IMR-90 (cell line): ENCODE measurements around the gene PCP2. TPM values are rescaled to one million over a fixed set of nuclear protein-coding genes. Genes with fewer than 3 reads are reported as not detected.

ENCODE experiments used
- ATAC-seq: fragments of 200-7000 bp; cut with Tn5 transposase; 2 replicates; pipeline ENCODE4 v1.9.1; 2020; ENCODE audit warnings: low read depth, mild to moderate bottlenecking, moderate library complexity
- BruUV-seq: library from RNA; stranded (reverse); fragments of 400-500 nt; replicated peaks from 2 replicates; lab custom pipeline; 2021; lab: Mats Ljungman, UMichigan
- CTCF ChIA-PET: fragments of 300-600 bp; formaldehyde crosslinking; extraction: SDS; loops from one replicate; lab custom pipeline; 2021; ENCODE audit warnings: antibody characterized with exemption; lab: Yijun Ruan, JAX
- POLR2A ChIA-PET: fragments of 300-600 bp; sonication (Branson Sonifier 250); formaldehyde crosslinking; loops from one replicate; lab custom pipeline; 2022; ENCODE audit warnings: antibody characterized with exemption; ENCODE audit not compliant: unreplicated experiment; lab: Charles Lee
- DNase-seq: peaks from one replicate; pipeline ENCODE4 v3.0.0; 2013
- H2AFZ ChIP-seq: replicated peaks from 2 replicates; pipeline ENCODE3; 2013; ENCODE audit warnings: low read length, mild to moderate bottlenecking; ENCODE audit not compliant: poor library complexity
- H2AK5ac ChIP-seq: 2 replicates; pipeline ENCODE4 v1.6.1; 2013; ENCODE audit warnings: low read depth, low read length, inconsistent platforms
- H2AK9ac ChIP-seq: replicated peaks from 2 replicates; pipeline ENCODE3; 2013; ENCODE audit warnings: mild to moderate bottlenecking, low read depth, low read length, moderate library complexity; ENCODE audit not compliant: poor library complexity
- H2BK120ac ChIP-seq: 2 replicates; pipeline ENCODE4 v1.6.1; 2013; ENCODE audit warnings: low read depth, low read length, inconsistent platforms
- H2BK15ac ChIP-seq: 3 replicates; pipeline ENCODE4 v1.6.1; 2013; ENCODE audit warnings: low read depth, low read length, inconsistent platforms
- H2BK20ac ChIP-seq: 2 replicates; pipeline ENCODE4 v1.6.1; 2013; ENCODE audit warnings: low read depth, mild to moderate bottlenecking, inconsistent platforms, low read length, moderate library complexity
- H2BK5ac ChIP-seq: 2 replicates; pipeline ENCODE4 v1.6.1; 2013; ENCODE audit warnings: mild to moderate bottlenecking, low read depth, low read length, inconsistent platforms; ENCODE audit not compliant: poor library complexity, severe bottlenecking
- H3K14ac ChIP-seq: replicated peaks from 2 replicates; pipeline ENCODE4 v1.6.1; 2013; ENCODE audit warnings: low read depth, low read length, inconsistent platforms
- H3K18ac ChIP-seq: 2 replicates; pipeline ENCODE4 v1.6.1; 2013; ENCODE audit warnings: low read depth, low read length, control low read depth
- H3K23ac ChIP-seq: 2 replicates; pipeline ENCODE4 v1.6.1; 2013; ENCODE audit warnings: low read depth, low read length, inconsistent platforms
- H3K27ac ChIP-seq: 2 replicates; pipeline ENCODE4 v1.5.1; 2013; ENCODE audit warnings: mild to moderate bottlenecking, control low read depth, low read length; ENCODE audit not compliant: insufficient read depth
- H3K27me3 ChIP-seq: 2 replicates; pipeline ENCODE4 v1.6.1; 2013; ENCODE audit warnings: low read length; ENCODE audit not compliant: control insufficient read depth, insufficient read depth
- H3K36me3 ChIP-seq: 2 replicates; pipeline ENCODE4 v1.6.1; 2013; ENCODE audit warnings: low read length, mixed read lengths; ENCODE audit not compliant: control insufficient read depth, insufficient read depth
- H3K4ac ChIP-seq: 2 replicates; pipeline ENCODE4 v1.6.1; 2013; ENCODE audit warnings: low read depth, low read length, inconsistent platforms
- H3K4me1 ChIP-seq: 2 replicates; pipeline ENCODE4 v1.6.1; 2013; ENCODE audit warnings: low read length, mixed read lengths; ENCODE audit not compliant: control insufficient read depth, insufficient read depth
- H3K4me2 ChIP-seq: 2 replicates; pipeline ENCODE4 v1.6.1; 2013; ENCODE audit warnings: low read depth, mild to moderate bottlenecking, control low read depth, low read length, moderate library complexity
- H3K4me3 ChIP-seq: 2 replicates; pipeline ENCODE4 v1.5.1; 2013; ENCODE audit warnings: low read depth, mild to moderate bottlenecking, control low read depth, low read length, moderate library complexity; ENCODE audit not compliant: insufficient read depth
- H3K56ac ChIP-seq: 2 replicates; pipeline ENCODE4 v1.6.1; 2013; ENCODE audit warnings: low read length, inconsistent platforms; ENCODE audit not compliant: insufficient read depth; ENCODE audit errors: extremely low read depth
- H3K79me1 ChIP-seq, 2 experiments: 2 replicates each; pipeline ENCODE4 v1.6.1; 2013; ENCODE audit warnings: low read length in 2 of 2, inconsistent platforms in 1 of 2, low read depth in 1 of 2
- H3K9ac ChIP-seq: 2 replicates; pipeline ENCODE4 v1.6.1; 2013; ENCODE audit warnings: low read depth, low read length, control low read depth
- H3K9me1 ChIP-seq: 2 replicates; pipeline ENCODE4 v1.6.1; 2013; ENCODE audit warnings: low read length, inconsistent platforms; ENCODE audit not compliant: insufficient read depth
- H3K9me3 ChIP-seq: 2 replicates; pipeline ENCODE4 v1.6.1; 2013; ENCODE audit warnings: low read length; ENCODE audit not compliant: control insufficient read depth, insufficient read depth
- H4K20me1 ChIP-seq: 2 replicates; pipeline ENCODE4 v1.6.1; 2013; ENCODE audit warnings: low read length, inconsistent platforms; ENCODE audit not compliant: insufficient read depth
- H4K5ac ChIP-seq: 2 replicates; pipeline ENCODE4 v1.6.1; 2013; ENCODE audit warnings: mild to moderate bottlenecking, low read depth, low read length, control low read depth
- H4K8ac ChIP-seq, 2 experiments: 2 replicates each; pipeline ENCODE4 v1.6.1; 2013; ENCODE audit warnings: low read depth in 2 of 2, low read length in 2 of 2, control low read depth in 1 of 2, inconsistent platforms in 1 of 2
- H4K91ac ChIP-seq: 2 replicates; pipeline ENCODE4 v1.6.1; 2013; ENCODE audit warnings: low read depth, low read length, inconsistent platforms; ENCODE audit not compliant: insufficient read depth
- BHLHE40 ChIP-seq: fragments of 150-350 bp; IDR thresholded peaks from 2 replicates; pipeline ENCODE4 v1.6.1; 2016; ENCODE audit warnings: mild to moderate bottlenecking, low read depth, low read length
- CEBPB ChIP-seq: IDR thresholded peaks from 2 replicates; pipeline ENCODE4 v1.6.1; 2012; ENCODE audit warnings: low read depth, low read length, improper control_type of control experiment
- FOS ChIP-seq: fragments of 150-350 bp; IDR thresholded peaks from 2 replicates; pipeline ENCODE4 v1.6.1; 2016; ENCODE audit warnings: low read depth, low read length
- MAFK ChIP-seq: IDR thresholded peaks from 2 replicates; pipeline ENCODE4 v1.6.1; 2012; ENCODE audit warnings: low read depth, low read length, improper control_type of control experiment
- MAZ ChIP-seq: IDR thresholded peaks from 2 replicates; pipeline ENCODE4 v1.6.1; 2012; ENCODE audit warnings: low read depth, mild to moderate bottlenecking, low read length, improper control_type of control experiment, moderate library complexity, borderline replicate concordance
- NFE2L2 ChIP-seq: fragments of 150-350 bp; IDR thresholded peaks from 2 replicates; pipeline ENCODE4 v1.6.1; 2016; ENCODE audit warnings: low read depth, mild to moderate bottlenecking, low read length
- POLR2A ChIP-seq: IDR thresholded peaks from 2 replicates; pipeline ENCODE4 v1.6.1; 2012; ENCODE audit warnings: mild to moderate bottlenecking, low read depth, low read length
- RAD21 ChIP-seq: IDR thresholded peaks from 2 replicates; pipeline ENCODE4 v1.6.1; 2012; ENCODE audit warnings: low read length, improper control_type of control experiment
- RCOR1 ChIP-seq: IDR thresholded peaks from 2 replicates; pipeline ENCODE4 v1.6.1; 2012; ENCODE audit warnings: mild to moderate bottlenecking, low read length, improper control_type of control experiment; ENCODE audit not compliant: insufficient replicate concordance
- RFX5 ChIP-seq: IDR thresholded peaks from 2 replicates; pipeline ENCODE4 v1.8.0; 2012; ENCODE audit warnings: low read depth, mild to moderate bottlenecking, low read length, moderate library complexity
- WGBS, 2 experiments: methylation state at CpG; one replicate each; pipeline versions ENCODE4 v1.1.5 to v1.1.7; 2013; ENCODE audit warnings: missing lambda C conversion rate in 2 of 2; ENCODE audit not compliant: insufficient read length in 1 of 2; ENCODE audit errors: extremely low coverage in 2 of 2; 5-methylcytosine and 5-hydroxymethylcytosine counted together
- dilution Hi-C: fragments of 300-500 bp; cut with HindIII; formaldehyde crosslinking; loops from one replicate; pipeline ENCODE4 v1.14.3; 2018; ENCODE audit warnings: low sequenced_read_pairs; ENCODE audit not compliant: unreplicated experiment
- in situ Hi-C: fragments of 300-500 bp; cut with MboI; formaldehyde crosslinking; loops from 3 replicates; pipeline ENCODE4 v1.14.3; 2019; ENCODE audit warnings: low sequenced_read_pairs, inconsistent platforms, mixed read lengths
- intact Hi-C: fragments of 100-400 bp; cut with micrococcal nuclease; formaldehyde crosslinking; loops from 2 replicates; pipeline ENCODE4 v1.10.0; 2022
- polyA plus RNA-seq, 3 experiments: library from polyadenylated mRNA; depleted of rRNA; stranded (reverse); fragments of >200 nt; gene quantifications; 2 replicates each; pipeline ENCODE4 v1.2.3, GENCODE V29; 2012; ENCODE audit warnings: low replicate concordance in 1 of 3
- total RNA-seq: library from RNA; depleted of rRNA; stranded (reverse); fragments of >200 nt; gene quantifications from 2 replicates; pipeline ENCODE4 v1.2.3, GENCODE V29; 2012
- TF ChIP-seq, protein P1 (sequence below): fragments of 150-350 bp; IDR thresholded peaks from 2 replicates; pipeline ENCODE4 v1.6.1; 2016; ENCODE audit warnings: low read depth, mild to moderate bottlenecking, low read length, moderate library complexity, borderline replicate concordance
- TF ChIP-seq, protein P2 (sequence below): conservative IDR thresholded peaks from 2 replicates; pipeline ENCODE4 v1.5.1; 2012; ENCODE audit warnings: mild to moderate bottlenecking, low read depth, low read length, improper control_type of control experiment

The PCP2 gene
- total and polyA plus RNA-seq, 2 of the 4 experiments (the other 2 are of a cell fraction): not detected

DNA sequence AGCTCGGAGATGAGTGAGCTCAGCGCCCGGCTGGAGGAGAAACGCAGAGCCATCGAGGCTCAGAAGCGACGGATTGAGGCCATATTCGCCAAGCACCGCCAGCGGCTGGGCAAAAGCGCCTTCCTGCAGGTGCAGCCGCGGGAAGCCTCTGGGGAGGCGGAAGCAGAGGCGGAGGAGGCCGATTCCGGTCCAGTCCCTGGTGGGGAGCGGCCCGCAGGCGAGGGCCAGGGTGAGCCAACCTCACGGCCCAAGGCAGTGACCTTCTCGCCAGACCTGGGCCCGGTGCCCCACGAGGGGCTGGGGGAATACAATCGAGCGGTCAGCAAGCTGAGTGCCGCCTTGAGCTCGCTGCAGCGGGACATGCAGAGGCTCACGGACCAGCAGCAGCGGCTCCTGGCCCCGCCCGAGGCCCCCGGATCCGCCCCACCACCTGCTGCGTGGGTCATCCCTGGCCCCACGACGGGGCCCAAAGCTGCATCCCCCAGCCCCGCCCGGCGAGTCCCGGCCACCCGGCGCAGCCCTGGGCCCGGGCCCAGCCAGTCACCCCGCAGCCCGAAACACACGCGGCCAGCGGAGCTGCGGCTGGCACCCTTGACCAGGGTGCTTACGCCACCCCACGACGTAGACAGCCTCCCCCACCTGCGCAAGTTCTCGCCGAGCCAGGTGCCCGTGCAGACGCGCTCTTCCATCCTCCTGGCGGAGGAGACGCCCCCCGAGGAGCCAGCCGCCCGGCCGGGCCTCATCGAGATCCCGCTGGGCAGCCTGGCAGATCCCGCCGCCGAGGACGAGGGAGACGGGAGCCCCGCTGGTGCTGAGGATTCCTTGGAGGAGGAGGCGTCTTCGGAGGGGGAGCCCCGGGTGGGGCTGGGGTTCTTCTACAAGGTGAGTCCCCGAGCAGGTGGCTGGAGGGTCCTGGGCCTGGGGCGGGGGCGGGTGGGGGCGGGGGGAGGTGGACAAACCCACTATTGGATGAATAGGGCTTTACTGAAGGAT, 20.9 kb downstream of the PCP2 start (continued):
- TF ChIP-seq RCOR1 (no peak), RFX5 (no peak)

DNA sequence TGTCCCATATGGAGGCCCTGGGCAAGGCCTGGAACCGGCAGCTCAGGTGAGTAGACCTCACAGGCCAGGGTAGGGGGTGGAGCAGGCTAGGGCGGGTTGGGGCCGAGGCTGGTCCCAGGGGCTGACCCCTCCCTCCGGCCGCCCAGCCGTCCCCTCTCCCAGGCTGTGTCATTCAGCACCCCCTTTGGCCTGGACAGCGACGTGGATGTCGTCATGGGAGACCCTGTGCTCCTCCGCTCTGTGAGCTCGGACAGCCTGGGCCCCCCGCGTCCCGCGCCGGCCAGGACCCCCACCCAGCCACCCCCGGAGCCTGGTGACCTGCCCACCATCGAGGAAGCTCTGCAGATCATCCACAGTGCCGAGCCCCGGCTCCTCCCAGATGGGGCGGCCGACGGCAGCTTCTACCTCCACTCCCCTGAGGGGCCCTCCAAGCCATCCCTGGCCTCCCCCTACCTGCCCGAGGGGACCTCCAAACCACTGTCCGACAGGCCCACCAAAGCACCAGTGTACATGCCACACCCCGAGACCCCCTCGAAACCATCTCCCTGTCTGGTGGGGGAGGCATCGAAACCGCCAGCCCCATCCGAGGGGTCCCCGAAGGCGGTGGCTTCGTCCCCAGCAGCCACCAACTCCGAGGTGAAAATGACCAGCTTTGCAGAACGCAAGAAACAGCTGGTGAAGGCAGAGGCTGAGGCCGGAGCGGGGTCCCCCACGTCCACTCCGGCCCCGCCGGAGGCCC, 21.8 kb downstream of the PCP2 start:
- Histone ChIP-seq H4K8ac (no peak overlapping the region), H2BK15ac (no peak overlapping the region), H3K4me1 (no peaks in the 10 kb centered on the region), H4K5ac (no peak overlapping the region), H2BK5ac (no peak overlapping the region), H3K4ac (no peak overlapping the region), H3K9ac (no peak overlapping the region), H2BK20ac (no peak overlapping the region), H4K91ac (no peak overlapping the region), H4K20me1 (no peaks in the 10 kb centered on the region), H3K27ac (no peak overlapping the region), H3K4me3 (no peak overlapping the region), H3K79me1 (no peaks in the 10 kb centered on the region), H3K4me2 (no peak overlapping the region), H2AK9ac (no peak overlapping the region), H3K14ac (no peak overlapping the region), H2BK120ac (no peak overlapping the region), H2AK5ac (no peak overlapping the region), H3K9me1 (no peaks in the 10 kb centered on the region), H3K27me3 (no peaks in the 10 kb centered on the region; the same call in 1 of the 2 replicates), H3K56ac (no peak overlapping the region), H3K36me3 (no peaks in the 10 kb centered on the region), H2AFZ (no peak overlapping the region), H3K9me3 (no peaks in the 10 kb centered on the region), H3K23ac (no peak overlapping the region), H3K18ac (no peak overlapping the region)
- ChIA-PET CTCF (no interaction called here), POLR2A (no interaction called here)
- 66% methylated on average over 22 of the region's 41 CpGs; no CpG with 5 or more reads in 1 of the 2 experiments for WGBS, 2 experiments
- intact Hi-C loops: no loop called here
- BruUV-seq: no TSS peak
- DNase-seq (no peak), ATAC-seq (no peak)
- in situ Hi-C loops: no loop called here
- dilution Hi-C loops: no loop called here
- TF ChIP-seq MAZ: no peak
- no peak for TF ChIP-seq RAD21
- no peak for TF ChIP-seq POLR2A
- TF ChIP-seq BHLHE40: no peak
- TF ChIP-seq FOS: no peak
- TF ChIP-seq, protein P1, sequence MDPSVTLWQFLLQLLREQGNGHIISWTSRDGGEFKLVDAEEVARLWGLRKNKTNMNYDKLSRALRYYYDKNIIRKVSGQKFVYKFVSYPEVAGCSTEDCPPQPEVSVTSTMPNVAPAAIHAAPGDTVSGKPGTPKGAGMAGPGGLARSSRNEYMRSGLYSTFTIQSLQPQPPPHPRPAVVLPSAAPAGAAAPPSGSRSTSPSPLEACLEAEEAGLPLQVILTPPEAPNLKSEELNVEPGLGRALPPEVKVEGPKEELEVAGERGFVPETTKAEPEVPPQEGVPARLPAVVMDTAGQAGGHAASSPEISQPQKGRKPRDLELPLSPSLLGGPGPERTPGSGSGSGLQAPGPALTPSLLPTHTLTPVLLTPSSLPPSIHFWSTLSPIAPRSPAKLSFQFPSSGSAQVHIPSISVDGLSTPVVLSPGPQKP: no peak
- TF ChIP-seq MAFK: no peak
- TF ChIP-seq RFX5: no peak
- no peak for TF ChIP-seq RCOR1
- TF ChIP-seq NFE2L2: no peak
- no peak for TF ChIP-seq CEBPB
- TF ChIP-seq, protein P2, sequence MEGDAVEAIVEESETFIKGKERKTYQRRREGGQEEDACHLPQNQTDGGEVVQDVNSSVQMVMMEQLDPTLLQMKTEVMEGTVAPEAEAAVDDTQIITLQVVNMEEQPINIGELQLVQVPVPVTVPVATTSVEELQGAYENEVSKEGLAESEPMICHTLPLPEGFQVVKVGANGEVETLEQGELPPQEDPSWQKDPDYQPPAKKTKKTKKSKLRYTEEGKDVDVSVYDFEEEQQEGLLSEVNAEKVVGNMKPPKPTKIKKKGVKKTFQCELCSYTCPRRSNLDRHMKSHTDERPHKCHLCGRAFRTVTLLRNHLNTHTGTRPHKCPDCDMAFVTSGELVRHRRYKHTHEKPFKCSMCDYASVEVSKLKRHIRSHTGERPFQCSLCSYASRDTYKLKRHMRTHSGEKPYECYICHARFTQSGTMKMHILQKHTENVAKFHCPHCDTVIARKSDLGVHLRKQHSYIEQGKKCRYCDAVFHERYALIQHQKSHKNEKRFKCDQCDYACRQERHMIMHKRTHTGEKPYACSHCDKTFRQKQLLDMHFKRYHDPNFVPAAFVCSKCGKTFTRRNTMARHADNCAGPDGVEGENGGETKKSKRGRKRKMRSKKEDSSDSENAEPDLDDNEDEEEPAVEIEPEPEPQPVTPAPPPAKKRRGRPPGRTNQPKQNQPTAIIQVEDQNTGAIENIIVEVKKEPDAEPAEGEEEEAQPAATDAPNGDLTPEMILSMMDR: no peak
